Kidney glomerular epithelial cell (primary cell): ENCODE data around the gene PPP2R5C.

ENCODE experiments used
- DNase-seq: peaks from one replicate; lab custom pipeline; 2025; lab: John Stamatoyannopoulos, UW

Gene PPP2R5C

DNA sequence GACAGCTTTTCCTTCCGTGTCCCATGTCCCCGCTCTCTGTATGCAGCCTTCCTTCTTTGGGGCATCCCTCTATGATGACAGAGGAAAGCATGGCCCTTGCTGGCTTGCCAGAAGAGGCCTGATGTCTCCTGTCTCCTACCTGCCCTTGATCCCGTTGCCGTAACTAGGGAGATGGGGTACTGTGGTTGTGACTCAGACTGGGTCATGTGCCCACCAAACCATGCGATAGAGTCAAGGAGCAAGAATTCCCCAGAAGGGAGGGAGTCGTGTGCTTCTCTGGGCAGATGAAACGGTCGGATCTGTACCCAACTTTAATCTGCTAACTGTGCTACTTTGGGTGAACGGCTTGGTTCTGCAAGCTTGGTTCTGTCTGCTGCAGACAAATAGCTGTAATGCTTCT lies 103.8 kb downstream of the PPP2R5C start:
- peak; percentile 71 for DNase-seq

DNA sequence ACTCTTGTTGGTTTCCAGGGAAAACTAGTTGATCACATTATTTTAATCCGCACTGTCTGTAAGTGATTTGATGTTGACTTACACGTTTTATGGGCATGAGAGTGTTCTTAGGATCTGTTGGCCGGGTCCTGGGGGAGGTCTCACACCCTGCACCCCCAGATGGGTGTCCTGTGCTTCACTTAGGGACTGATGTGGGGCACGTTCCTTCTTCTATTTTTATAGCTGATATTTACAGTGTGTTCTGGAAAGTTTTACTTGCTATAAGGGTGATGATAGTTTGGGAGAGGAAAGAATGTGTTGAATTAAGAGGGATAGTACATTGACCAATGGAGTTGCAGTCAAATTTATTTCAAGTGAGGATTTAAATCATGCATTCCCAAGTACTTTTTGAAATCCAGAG lies 106.3 kb downstream of the PPP2R5C start:
- no peak for DNase-seq

DNA sequence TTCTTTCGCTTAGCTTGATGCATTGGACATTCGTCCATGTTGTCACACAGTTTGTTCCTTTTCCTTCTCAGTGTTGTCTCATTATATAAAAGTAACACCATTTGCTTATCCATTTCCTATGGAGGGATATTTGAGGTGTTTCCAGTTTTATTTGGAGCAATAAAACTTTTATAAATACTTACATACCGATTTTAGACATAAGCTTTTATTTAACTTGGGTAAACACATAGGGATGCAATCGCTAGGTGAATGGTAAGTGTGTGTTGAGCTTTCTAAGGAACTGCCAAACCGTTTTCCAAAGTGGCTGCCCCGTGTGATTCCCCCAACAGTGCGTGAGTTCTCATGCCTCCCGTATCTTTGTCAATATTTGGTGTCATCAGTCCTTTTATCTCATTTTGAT lies 107.7 kb downstream of the PPP2R5C start:
- no peak for DNase-seq

DNA sequence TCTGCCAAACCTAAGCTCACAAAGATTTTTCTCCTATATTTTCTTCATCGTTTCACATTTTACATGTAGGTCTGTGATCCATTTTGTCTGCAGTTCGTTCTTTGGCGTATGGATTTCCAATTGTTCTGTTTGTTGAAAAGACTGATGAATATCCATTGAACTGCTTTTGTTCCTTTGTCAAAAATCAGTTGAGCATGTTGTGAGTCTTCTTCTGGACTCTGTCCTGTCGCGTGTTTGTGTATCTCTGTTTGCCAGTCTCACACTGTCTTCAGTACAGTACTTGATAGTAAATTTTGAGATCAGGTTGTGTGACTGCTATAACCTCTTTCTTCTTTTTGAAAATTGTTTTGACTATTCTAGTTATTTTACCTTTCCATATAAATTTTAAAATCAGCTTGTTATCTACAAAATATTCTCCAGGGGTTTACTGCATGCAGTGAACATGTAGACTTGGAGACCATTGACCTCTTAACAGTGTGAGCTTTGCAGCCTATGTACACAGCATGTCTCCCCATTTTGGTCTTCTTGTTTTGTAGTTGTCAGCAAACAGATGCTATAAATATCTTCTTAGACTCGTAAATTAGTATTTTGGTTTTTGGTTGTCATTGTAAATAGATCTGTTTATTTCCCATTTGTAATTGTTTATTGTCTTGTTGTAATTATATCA lies 108.9 kb downstream of the PPP2R5C start:
- DNase-seq = no peak

DNA sequence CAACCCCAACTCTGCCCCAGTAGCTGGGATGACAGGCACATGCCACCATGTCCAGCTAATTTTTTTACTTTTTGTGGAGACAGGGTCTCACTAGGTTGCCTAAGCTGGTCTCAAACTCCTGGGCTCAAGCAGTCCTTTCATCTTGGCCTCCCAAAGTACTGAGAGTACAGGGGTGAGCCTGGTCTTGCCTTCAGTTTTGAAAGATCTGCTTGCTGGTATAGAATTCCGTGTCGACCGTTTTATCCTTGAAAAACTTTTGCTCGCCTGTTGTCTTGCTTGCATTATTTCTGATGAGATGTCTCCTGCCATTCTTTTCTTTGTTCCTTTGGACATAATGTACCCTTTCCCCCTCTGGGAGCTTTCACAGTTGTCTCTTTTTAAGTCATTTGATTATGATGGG lies 110.8 kb downstream of the PPP2R5C start:
- no peak for DNase-seq

DNA sequence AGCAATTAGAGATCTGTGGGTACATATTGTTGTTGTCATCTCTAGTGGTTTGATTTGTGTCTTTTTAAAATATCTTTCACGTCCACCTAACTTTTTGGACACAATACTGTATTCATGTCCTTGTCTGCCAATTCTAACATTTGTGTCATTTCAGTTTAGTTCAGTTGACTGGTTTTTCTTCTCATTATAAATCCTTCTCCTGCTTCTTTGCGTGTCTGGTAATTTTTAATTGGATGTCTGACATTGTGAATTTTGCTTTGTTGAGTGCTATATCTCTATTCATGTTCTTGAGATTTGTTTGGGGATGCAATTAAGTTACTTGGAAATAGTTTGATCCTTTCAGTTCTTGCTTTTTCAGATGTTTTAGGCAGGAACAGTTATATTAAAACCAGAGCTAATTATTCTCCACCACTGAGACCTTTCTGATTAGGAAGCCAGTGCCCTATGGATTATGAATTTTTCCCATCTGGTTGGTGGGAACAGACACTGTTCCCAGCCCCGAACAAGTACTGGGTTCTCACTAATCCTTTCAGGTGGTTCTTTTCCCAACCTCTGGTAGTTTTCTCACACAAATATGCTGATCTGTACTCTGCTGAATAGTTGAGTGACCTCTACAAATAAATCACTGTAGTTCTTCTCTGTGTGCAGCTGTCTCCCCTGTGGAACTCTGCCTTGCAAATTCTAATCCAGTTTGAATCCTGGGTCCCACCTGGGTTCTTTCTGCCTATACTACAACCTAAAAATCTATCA lies 111.7 kb downstream of the PPP2R5C start:
- DNase-seq = no peak

DNA sequence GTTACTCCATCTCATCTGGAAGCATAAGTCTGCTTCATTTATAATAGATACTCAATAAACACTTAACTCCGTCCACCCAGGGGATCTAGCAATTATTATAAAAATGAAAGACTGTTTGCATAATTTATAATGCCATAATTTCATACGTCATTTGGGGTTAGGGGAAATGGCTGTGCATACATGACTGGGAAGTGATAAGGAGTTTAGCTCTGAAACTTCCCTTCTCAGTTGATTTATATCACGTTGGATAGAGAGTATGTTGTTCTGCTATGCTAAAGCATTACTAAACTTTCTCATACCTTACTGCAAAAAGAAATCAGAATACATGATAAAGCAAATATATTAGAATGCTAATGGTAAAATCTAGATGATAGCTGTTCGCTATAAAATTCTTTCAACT lies 112.5 kb downstream of the PPP2R5C start:
- no peak for DNase-seq

DNA sequence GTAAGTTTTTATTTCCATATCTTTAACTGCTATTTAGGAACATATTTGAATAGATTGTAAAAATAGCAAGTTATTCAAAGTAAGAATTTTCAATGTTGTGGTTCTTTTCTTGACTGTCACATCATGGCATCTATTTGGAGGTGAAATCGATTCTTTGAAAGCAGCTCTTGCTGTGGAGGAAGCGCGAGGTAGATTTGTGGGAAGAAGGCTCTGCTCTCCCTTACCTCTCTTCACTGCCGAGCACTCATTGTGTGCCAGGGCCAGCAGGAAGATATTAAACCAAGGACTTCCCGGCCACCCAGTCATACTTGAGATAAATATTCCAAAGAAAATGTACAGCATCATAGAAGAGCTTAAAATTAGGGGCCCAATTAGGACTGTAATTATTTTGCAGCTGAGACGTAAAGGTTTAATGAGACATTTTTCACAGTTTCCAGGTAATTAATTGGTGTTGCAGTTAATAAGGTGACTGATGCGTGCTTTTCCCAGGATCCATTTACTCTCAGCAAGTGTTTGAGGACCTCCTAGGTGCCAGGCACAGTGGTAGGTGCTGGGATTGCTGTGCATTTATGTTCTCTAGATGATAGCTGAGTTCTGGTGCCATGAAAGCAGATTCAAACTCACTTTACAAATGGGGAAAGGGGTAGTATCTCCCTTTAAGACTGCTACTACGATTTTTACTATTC lies 113.7 kb downstream of the PPP2R5C start:
- DNase-seq = no peak

DNA sequence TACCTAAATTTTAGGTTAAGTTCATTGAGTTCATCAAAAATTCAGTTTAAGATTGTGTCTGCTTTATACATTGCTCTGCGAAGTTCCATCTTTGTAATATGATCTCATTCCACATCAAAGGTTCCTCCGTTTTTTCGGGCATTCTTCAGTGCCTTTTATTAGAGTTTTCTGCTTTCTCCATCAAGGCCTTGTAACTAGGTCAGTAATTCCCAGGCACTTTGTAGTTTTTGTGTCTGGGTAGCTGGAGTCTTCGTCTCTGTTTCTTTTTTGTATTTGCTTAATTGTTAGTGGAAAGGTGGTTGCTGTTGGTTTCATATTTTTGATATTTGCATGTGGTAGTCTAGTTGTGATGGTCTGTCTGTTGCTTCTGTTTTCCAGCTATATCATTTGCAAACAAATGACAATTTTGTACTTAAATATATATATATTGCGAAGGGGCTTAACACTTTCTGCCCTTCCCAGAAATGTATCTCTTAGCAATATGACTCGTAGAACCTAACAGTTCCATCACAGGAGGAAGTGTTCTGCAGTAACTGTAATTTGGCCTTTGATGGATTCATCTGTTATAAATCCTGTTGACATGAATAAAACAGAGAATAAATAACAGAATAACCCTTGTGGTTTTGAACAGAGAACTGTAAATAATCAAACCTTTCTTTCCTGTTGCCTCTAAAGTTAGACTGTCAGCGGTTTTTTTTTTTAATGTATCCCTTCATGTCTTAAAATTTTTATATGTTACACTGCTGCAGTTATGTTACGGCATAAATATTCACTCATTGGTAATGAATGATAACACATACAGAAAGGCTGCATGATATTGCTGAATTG lies 114.4 kb downstream of the PPP2R5C start:
- no peak for DNase-seq

DNA sequence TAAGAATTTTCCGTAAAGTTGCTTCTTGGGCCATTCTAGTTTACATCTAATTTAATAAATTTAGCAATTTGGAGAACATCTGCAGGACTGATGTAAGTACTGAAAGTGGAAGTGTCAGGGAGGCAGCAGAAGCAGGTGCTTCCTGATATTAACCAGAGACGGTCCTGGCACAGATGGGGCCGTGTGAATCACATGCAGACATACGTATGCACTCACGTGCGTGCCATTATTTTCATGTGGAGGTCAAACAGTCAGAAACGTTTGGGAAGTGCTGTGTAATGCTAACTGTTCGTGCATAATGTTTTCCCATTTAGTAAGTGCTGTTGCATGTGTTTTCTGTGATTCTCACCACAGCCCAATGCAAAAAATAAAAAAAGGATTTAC lies 115.0 kb downstream of the PPP2R5C start:
- no peak for DNase-seq

DNA sequence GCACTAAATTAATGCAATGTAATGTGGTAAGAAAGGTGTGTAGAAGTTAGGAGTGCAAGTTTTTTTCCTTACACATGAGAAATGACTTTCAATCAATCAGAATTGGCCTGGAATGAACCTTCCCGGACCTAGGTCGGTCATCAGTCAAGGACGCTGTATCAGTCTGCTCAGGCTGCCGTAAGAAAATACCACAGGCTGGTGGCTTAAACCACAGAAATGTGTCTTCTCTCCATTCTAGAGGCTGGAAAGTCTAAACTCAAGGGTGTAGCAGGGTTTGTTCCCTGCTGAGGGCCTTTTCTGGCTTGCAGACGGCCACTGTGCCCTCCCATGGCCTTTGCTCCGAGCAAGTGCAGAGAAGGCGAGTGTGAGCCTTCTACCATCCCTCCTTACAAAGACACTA lies 116.3 kb downstream of the PPP2R5C start:
- DNase-seq = no peak

DNA sequence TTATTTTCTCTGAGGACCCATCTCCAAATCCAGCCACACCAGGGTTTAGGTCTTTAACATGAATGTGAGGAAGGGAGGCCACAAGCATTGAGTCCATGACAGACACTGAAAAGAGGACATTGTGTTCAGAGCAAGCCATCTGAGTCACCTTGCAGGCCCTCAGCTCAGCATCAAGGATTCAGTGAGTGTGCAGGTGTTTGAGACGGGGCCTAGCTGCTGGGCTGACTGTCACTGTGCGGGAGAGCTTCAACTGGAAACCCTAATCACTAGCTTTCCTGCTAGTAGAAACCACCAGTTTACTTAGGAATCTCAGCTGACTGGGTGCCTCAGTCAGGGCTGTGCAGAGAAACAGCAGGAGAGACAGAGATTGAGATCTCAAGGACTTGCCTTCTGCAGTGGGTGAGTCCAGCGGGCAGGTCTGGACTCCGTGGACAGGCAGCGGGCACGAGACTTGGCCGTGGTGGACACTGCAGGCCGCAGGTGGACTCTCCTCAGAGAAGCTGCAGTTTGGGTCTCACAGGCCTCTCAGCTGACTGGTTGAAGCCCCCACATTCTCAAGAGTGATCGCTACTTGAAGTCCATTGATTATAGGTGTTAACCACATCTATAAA lies 116.8 kb downstream of the PPP2R5C start:
- no peak for DNase-seq

DNA sequence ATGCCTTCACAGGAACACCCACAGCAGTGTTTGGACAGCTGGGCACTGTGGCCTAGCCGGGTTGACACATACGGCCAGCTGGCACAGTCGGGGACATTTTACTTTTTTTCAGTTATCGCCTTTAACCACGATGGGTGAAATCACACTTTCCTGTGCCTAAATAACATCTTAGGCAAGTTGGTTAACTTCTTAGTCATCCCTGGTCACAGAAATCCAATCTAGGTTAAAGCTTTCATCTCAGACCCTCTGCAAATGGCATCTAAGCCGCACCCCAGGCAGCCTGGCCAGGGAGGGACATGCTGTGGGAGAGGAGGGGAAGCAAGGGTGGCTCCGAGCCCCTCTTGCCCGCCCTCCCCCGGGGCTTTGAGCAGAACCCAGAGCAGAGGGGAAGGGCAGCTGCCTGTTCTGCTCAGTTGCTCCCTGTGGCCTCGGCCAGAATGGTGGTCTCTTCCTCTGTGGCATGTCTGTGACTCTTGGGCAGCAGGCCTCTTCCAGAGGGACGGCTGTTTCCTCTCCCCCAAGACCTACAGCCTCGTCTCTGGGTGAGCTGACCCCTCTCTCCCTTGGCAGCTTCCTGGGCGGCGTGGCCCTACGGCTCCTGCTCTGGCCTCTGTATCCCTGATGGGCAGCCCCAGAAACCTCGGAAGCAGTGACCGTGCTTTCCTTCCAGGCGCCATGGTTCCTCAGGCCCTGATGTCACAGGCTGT lies 117.5 kb downstream of the PPP2R5C start:
- no peak for DNase-seq

DNA sequence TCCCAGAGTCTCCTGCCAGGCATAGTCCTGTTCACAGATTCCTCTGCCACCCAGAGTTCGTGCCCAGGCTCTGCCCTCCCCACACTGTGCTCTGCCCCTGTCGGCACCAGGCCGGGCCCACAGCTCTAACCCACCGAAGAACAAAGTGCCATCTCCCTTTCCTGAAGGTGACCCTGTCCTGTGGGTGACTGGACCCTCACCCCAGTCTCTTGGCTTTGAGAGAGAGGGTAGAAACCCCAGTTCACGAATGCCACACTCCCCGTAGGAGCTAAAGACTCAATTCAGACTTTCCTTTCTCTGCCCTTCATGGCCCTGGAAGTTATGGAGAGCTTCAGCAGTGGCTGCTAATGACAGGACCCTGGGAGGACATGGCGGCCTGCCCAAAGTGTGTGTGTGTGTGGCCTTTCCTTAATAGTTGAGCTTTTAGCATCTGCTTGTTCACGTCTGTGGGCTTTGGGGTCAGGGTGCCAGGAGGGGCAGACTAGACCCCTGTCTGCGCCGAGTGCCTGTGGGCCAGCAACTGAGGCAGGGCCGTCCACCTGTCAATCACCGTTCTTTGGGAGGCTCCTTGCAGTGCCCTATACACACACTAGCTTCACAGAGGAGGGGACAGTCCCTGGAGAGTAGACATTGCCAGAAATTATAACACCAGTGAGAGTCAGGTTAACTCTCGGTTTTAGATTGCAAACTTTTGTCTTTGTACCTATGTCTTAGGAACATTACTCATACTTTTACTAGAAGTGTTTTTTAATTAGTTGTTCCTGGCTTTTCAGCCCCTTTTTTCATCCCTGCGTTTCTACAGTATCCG lies 118.2 kb downstream of the PPP2R5C start:
- no peak for DNase-seq

DNA sequence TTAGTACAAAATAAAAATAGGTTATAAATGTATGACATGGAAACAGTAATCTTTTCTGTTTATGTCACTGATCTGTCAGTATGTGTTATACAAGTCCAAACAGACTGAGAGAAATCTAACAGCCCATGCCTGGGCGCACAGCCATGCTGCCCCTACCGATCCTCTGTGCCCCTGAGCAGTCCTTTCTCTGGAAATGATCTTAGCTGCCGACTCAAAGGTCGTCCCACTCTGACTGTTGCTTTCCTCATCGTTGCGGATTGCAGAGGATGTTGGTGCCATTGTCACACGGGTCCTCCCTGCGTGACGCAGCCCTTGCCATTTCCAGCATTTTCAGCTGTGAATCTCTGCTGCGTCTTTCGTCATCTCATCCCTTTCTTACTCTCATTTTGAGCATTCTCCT lies 119.9 kb downstream of the PPP2R5C start:
- no peak for DNase-seq

DNA sequence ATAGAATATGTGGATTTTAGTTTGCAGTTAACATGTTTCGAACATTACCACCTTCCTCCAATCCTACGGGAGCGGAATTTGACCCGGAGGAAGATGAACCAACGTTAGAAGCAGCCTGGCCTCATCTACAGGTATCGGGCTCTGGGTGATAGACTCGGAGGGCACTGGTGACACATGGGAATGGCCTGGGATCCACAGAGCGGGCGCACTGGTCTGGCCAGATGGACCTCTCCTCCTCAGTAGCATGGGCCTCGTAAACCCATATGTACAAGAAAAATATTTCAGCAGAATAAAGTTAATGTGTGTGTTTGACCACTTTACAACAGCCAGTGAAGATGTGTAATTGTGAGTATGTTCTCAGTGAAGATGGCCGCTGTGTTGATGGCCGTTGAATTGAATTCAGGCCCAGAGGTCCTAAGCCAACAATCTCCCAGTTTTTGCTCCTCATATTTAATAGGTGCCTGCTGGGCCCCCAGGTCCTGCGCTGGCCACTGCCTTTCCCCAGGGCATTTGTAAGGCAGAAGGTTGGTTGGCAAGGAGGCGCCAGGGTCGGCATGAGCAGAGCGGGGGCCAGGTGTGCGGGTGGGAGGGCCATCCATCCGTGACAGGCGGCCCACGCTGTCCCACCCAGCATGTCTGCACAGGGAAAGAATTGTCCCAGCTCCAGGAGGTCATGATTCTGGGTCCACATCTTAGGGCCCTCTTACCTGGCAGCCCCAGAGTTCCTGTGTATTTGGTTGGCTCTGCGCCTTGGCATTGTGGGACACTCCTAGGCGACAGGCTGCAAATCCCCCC lies 120.8 kb downstream of the PPP2R5C start:
- no peak for DNase-seq

DNA sequence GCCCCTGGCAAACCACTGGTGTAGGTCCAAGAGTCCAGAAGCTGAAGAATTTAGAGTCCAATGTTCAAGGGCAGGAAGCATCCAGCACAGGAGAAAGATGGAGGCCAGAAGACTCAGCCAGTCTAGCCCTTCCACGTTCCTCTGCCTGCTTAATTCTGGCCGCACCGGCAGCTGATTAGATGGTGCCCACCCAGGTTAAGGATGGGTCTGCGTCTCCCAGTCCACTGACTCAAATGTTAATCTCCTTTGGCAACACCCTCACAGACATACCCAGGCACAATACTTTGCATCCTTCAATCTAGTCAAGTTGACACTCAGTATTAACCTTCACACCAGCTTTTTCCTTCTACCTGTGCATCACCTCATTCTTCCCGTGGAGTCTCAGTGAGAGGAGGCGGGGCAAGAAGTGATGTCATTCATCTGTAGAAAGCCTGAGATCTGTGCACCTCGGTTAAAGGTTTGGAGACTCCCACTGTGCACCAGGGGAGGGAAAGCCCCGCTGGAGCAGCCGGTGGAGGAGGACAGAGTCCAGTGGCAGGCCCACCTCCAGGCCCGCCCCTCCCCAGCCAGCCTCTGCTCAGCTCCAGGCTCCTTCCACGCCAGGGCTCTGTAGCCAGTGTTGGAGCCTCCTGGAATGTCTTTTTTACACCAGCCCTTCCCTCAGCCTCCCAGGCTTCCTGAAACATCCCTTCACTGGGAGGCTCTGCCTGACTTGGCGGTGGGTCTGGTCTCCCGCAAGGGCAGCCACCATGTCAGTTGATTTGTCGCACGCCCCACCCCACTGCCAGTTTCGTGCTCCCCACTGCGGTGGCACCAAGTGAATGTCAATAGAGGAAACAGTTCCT lies 122.8 kb downstream of the PPP2R5C start:
- DNase-seq = no peak

DNA sequence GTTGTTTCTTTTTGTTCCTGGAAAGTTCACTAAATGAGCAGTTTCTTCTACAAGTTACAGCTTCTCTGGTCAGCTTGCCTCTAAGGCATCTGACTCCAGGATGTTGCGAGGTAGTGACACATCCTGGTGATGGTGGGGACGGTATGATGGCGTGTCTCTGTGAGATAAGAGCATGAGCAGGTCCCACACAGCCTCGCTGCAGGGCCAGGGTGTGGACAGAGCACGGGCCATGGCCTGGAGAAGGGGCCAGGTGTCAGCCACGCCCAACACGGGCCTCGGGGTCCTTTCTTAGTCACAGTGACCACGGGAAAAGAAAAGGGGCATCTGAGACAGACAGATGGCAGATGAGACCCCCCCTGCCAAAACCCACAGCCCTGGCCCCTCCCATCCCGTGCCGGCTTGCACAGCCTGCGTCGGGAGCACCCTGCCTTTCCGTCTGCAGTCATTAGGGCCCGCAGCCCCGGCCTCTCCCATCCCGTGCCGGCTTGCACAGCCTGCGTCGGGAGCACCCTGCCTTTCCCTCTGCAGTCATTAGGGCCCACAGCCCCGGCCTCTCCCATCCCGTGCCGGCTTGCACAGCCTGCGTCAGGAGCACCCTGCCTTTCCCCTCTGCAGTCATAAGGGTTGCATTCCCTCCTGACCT lies 123.5 kb downstream of the PPP2R5C start:
- no peak for DNase-seq
